Measurements from ENCODE around the gene MPDU1.
A peak's percentile ranks its signal among the peaks of the same experiment; 100 is the strongest.

MPDU1 gene

GRCh38 chr17:7560172-7561027 is 23.3 kb upstream of the MPDU1 start:
- DNase-seq (ENCODE audit: low read depth): no peak

- DNase-seq (ENCODE audit: low read depth): peak; percentile 67
Observed at GRCh38 chr17:7561028-7561575, 22.6 kb upstream of the MPDU1 start.

GRCh38 chr17:7561589-7562207 is 22.0 kb upstream of the MPDU1 start, which contains the start of gene SENP3:
Gene SENP3 (plus strand): TSS chr17:7561919. CDS start chr17:7563077, 1,158 bp downstream.
- peak; percentile 88 for DNase-seq (ENCODE audit: low read depth)

- no peak for DNase-seq (ENCODE audit: low read depth)
Observed at GRCh38 chr17:7562208-7562605, 21.4 kb upstream of the MPDU1 start.

GRCh38 chr17:7563115-7563869 is 20.4 kb upstream of the MPDU1 start:
- no peak for DNase-seq (ENCODE audit: low read depth)

- DNase-seq (ENCODE audit: low read depth): no peak
Observed at GRCh38 chr17:7569571-7569970, 14.1 kb upstream of the MPDU1 start.

GRCh38 chr17:7570351-7570750 is 13.3 kb upstream of the MPDU1 start:
- DNase-seq (ENCODE audit: low read depth): no peak

GRCh38 chr17:7572338-7572587 is 11.4 kb upstream of the MPDU1 start:
- no peak for DNase-seq (ENCODE audit: low read depth)

GRCh38 chr17:7572588-7573323 is 10.9 kb upstream of the MPDU1 start:
- peak; percentile 99 for DNase-seq (ENCODE audit: low read depth)

GRCh38 chr17:7573324-7574080 is 10.2 kb upstream of the MPDU1 start:
- DNase-seq (ENCODE audit: low read depth): peak; percentile 86

- DNase-seq (ENCODE audit: low read depth): no peak
Observed at GRCh38 chr17:7574176-7574953, 9.3 kb upstream of the MPDU1 start.

- DNase-seq (ENCODE audit: low read depth): no peak
Observed at GRCh38 chr17:7575481-7575883, 8.2 kb upstream of the MPDU1 start.

GRCh38 chr17:7575959-7576358 is 7.7 kb upstream of the MPDU1 start:
- DNase-seq (ENCODE audit: low read depth): no peak

- no peak for DNase-seq (ENCODE audit: low read depth)
Observed at GRCh38 chr17:7576432-7576937, 7.2 kb upstream of the MPDU1 start.

- no peak for DNase-seq (ENCODE audit: low read depth)
Observed at GRCh38 chr17:7577327-7578199, 6.1 kb upstream of the MPDU1 start.

GRCh38 chr17:7579001-7579833 is 4.4 kb upstream of the MPDU1 start, which contains the start of gene CD68:
Gene CD68 (plus strand): TSS chr17:7579638. CDS start chr17:7579678, 40 bp downstream.
- DNase-seq (ENCODE audit: low read depth): no peak

- DNase-seq (ENCODE audit: low read depth): no peak
Observed at GRCh38 chr17:7579834-7580603, 3.6 kb upstream of the MPDU1 start.
